NT2/D1 (cell line): ENCODE measurements around the gene CHTF8.

Experiments used
- SUZ12 ChIP-seq: IDR thresholded peaks from 2 replicates; pipeline ENCODE4 v1.6.1; 2011; ENCODE audit not compliant: insufficient read length, insufficient read depth; ENCODE audit errors: extremely low read depth
- YY1 ChIP-seq: IDR thresholded peaks from 2 replicates; pipeline ENCODE4 v1.6.1; 2011; ENCODE audit not compliant: insufficient read length, insufficient read depth

DNA sequence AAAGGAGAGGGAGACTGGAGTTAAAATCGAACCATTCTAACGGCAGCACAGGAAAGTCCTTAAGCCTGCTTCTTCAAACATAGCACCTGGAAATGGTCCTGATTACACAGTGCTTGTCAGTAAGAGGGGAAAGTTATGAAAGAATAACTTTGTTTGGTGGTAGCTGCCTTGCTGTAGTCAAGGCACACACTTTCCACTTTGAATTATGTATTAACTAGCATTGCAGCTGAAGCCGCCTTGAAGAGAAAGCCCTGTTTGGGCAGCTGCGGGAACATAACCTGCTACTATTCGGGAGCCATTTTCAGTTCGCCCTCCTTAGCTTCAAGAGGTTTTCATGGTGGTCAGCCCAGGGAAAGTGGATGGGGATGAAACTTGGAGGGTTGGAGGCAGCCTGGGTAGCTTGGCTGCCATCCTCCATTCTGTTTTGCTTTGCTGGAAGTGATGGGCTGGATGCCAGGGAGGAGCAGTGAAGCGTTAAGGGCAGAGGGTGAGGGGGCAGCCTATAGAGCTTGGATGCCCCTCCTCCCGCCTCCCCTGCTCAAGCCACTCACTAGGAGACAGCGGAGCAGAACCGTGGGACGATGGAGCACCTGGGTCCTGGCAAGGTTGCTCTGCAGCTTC lies 32.2 kb downstream of the CHTF8 start:
- TF ChIP-seq SUZ12 = no peak
- no peak for TF ChIP-seq YY1
